ENCODE data around the gene PXMP4.
"Not testable (repeated sequence)": the region's sequence is repeated elsewhere in the genome, so short reads cannot be mapped to it uniquely, and the experiment has no call there.

The PXMP4 gene

GRCh38 chr20:33704197-33704924, 15.7 kb downstream of the PXMP4 start:
- DNase-seq (ENCODE audit: low read depth): no peak
- H3K4me3 ChIP-seq (ENCODE audit: low read length): no peak overlapping the region
- no peak for TF ChIP-seq CTCF (conservative IDR thresholded peaks at IDR 0.05; ENCODE audit: low read depth, low read length)

- no peak for TF ChIP-seq CTCF (conservative IDR thresholded peaks at IDR 0.05; ENCODE audit: low read depth, low read length)
- no peak for DNase-seq (ENCODE audit: low read depth)
- no peak overlapping the region for H3K4me3 ChIP-seq (ENCODE audit: low read length)
Observed at GRCh38 chr20:33703498-33704137, 16.5 kb downstream of the PXMP4 start.

- TF ChIP-seq CTCF (conservative IDR thresholded peaks at IDR 0.05; ENCODE audit: low read depth, low read length): no peak
- no peak overlapping the region for H3K4me3 ChIP-seq (ENCODE audit: low read length)
- DNase-seq (ENCODE audit: low read depth): no peak
Observed at GRCh38 chr20:33702861-33703260, 17.2 kb downstream of the PXMP4 start.

GRCh38 chr20:33701629-33702450, 18.3 kb downstream of the PXMP4 start:
- no peak for TF ChIP-seq CTCF (conservative IDR thresholded peaks at IDR 0.05; ENCODE audit: low read depth, low read length)
- no peak for DNase-seq (ENCODE audit: low read depth)
- no peak overlapping the region for H3K4me3 ChIP-seq (ENCODE audit: low read length)

GRCh38 chr20:33700696-33701441, 19.2 kb downstream of the PXMP4 start:
- not testable (repeated sequence) for DNase-seq (ENCODE audit: low read depth); H3K4me3 ChIP-seq (ENCODE audit: low read length)

GRCh38 chr20:33698966-33699365, 21.1 kb downstream of the PXMP4 start:
- not testable (repeated sequence) for DNase-seq (ENCODE audit: low read depth); H3K4me3 ChIP-seq (ENCODE audit: low read length)

GRCh38 chr20:33697129-33697528, 23.0 kb downstream of the PXMP4 start:
- no peak for DNase-seq (ENCODE audit: low read depth)
- H3K4me3 ChIP-seq (ENCODE audit: low read length): no peak overlapping the region
- TF ChIP-seq CTCF (conservative IDR thresholded peaks at IDR 0.05; ENCODE audit: low read depth, low read length): no peak

Measured in retinal pigment epithelial cell (primary cell).